ENCODE results near the gene DISC1. TPM values are rescaled to one million over a fixed set of nuclear protein-coding genes. Genes with fewer than 3 reads are reported as not detected.
"Not testable (repeated sequence)": the region's sequence is repeated elsewhere in the genome, so short reads cannot be mapped to it uniquely, and the experiment has no call there.

The DISC1 gene
- total RNA-seq, 1 donor from 2014 or later: 12.3 TPM

- Histone ChIP-seq H3K36me3 (no peaks in the 10 kb centered on the region), H3K27me3 (no peaks in the 10 kb centered on the region), H3K27ac (no peak overlapping the region), H3K9me3 (peaks cover 5% of the 10 kb centered on the region), H3K4me3 (no peak overlapping the region), H3K4me1 (no peaks in the 10 kb centered on the region)
- intact Hi-C loops (cut with DNase I): no loop called here
- no peak for DNase-seq (ENCODE audit: extremely low spot score in 2 of 2)
- TF ChIP-seq CTCF (IDR thresholded peaks at IDR 0.05): no peak
- no peak for TF ChIP-seq POLR2AphosphoS5 (IDR thresholded peaks at IDR 0.05; ENCODE audit: insufficient read depth in 1 of 2, low read depth in 1 of 2)
Observed at GRCh38 chr1:231666937-231667608, 40.5 kb downstream of the DISC1 start.

GRCh38 chr1:231667896-231668506 lies 41.4 kb downstream of the DISC1 start:
- no peaks in the 10 kb centered on the region for H3K27me3 ChIP-seq
- H3K36me3 ChIP-seq: no peaks in the 10 kb centered on the region
- no peak overlapping the region for H3K4me3 ChIP-seq
- no peak overlapping the region for H3K27ac ChIP-seq
- peaks cover 5% of the 10 kb centered on the region for H3K9me3 ChIP-seq
- H3K4me1 ChIP-seq: no peaks in the 10 kb centered on the region
- no peak for DNase-seq (ENCODE audit: extremely low spot score in 2 of 2)
- intact Hi-C loops (cut with DNase I): no loop called here
- TF ChIP-seq POLR2A (IDR thresholded peaks at IDR 0.05): no peak
- no peak for TF ChIP-seq CTCF (IDR thresholded peaks at IDR 0.05)
- TF ChIP-seq POLR2AphosphoS5 (IDR thresholded peaks at IDR 0.05; ENCODE audit: insufficient read depth in 1 of 2, low read depth in 1 of 2): no peak

- H3K27ac ChIP-seq: no peak overlapping the region
- no peak for DNase-seq (ENCODE audit: extremely low spot score in 2 of 2)
- H3K4me3 ChIP-seq: no peak overlapping the region
- no peaks in the 10 kb centered on the region for H3K27me3 ChIP-seq
- TF ChIP-seq POLR2A (IDR thresholded peaks at IDR 0.05) (no peak), CTCF (IDR thresholded peaks at IDR 0.05) (no peak), POLR2AphosphoS5 (IDR thresholded peaks at IDR 0.05; ENCODE audit: insufficient read depth in 1 of 2, low read depth in 1 of 2) (no peak)
- no peaks in the 10 kb centered on the region for H3K36me3 ChIP-seq
- H3K4me1 ChIP-seq: no peaks in the 10 kb centered on the region
- peaks cover 5% of the 10 kb centered on the region for H3K9me3 ChIP-seq
- intact Hi-C loops (cut with DNase I): no loop called here
Observed at GRCh38 chr1:231668826-231669225, 42.2 kb downstream of the DISC1 start.

GRCh38 chr1:231669864-231670621 lies 43.5 kb downstream of the DISC1 start:
- H3K4me1 ChIP-seq; H3K27ac ChIP-seq; H3K9me3 ChIP-seq; H3K4me3 ChIP-seq; H3K27me3 ChIP-seq; H3K36me3 ChIP-seq; DNase-seq (ENCODE audit: extremely low spot score in 2 of 2); intact Hi-C loops (cut with DNase I): not testable (repeated sequence)

GRCh38 chr1:231670755-231671154 lies 44.2 kb downstream of the DISC1 start:
- DNase-seq (ENCODE audit: extremely low spot score in 2 of 2): no peak
- no peak overlapping the region for H3K27ac ChIP-seq
- peaks cover 5% of the 10 kb centered on the region for H3K9me3 ChIP-seq
- no peaks in the 10 kb centered on the region for H3K4me1 ChIP-seq
- intact Hi-C loops (cut with DNase I): no loop called here
- H3K36me3 ChIP-seq: no peaks in the 10 kb centered on the region
- TF ChIP-seq POLR2AphosphoS5 (IDR thresholded peaks at IDR 0.05; ENCODE audit: insufficient read depth in 1 of 2, low read depth in 1 of 2) (no peak), CTCF (IDR thresholded peaks at IDR 0.05) (no peak), POLR2A (IDR thresholded peaks at IDR 0.05) (no peak)
- H3K4me3 ChIP-seq: no peak overlapping the region
- no peaks in the 10 kb centered on the region for H3K27me3 ChIP-seq

All from vagina (tissue), 2 donors.